ENCODE measurements around the gene PPP1R8. TPM values are rescaled to one million over a fixed set of nuclear protein-coding genes. Genes with fewer than 3 reads are reported as not detected.
"Not testable (repeated sequence)": the region's sequence is repeated elsewhere in the genome, so short reads cannot be mapped to it uniquely, and the experiment has no call there.

Gene PPP1R8
- total RNA-seq, 1 donor from 2014 or later: 64.9 TPM

- no peak for DNase-seq (ENCODE audit: low read depth, low spot score)
Measured at GRCh38 chr1:27832762-27833161, 2.2 kb downstream of the PPP1R8 start.

GRCh38 chr1:27833470-27833869 is 2.9 kb downstream of the PPP1R8 start:
- no peak for DNase-seq (ENCODE audit: low read depth, low spot score)

GRCh38 chr1:27835046-27835445 is 4.5 kb downstream of the PPP1R8 start:
- no peak for DNase-seq (ENCODE audit: low read depth, low spot score)

GRCh38 chr1:27835501-27835900 is 4.9 kb downstream of the PPP1R8 start:
- no peak for DNase-seq (ENCODE audit: low read depth, low spot score)

GRCh38 chr1:27849951-27850350 is 19.4 kb downstream of the PPP1R8 start:
- DNase-seq (ENCODE audit: low read depth, low spot score): no peak

- no peak for DNase-seq (ENCODE audit: low read depth, low spot score)
Measured at GRCh38 chr1:27855085-27855484, 24.5 kb downstream of the PPP1R8 start.

- DNase-seq (ENCODE audit: low read depth, low spot score): no peak
Measured at GRCh38 chr1:27856561-27857343, 26.2 kb downstream of the PPP1R8 start.

GRCh38 chr1:27857552-27857951 is 27.0 kb downstream of the PPP1R8 start:
- not testable (repeated sequence) for DNase-seq (ENCODE audit: low read depth, low spot score)

GRCh38 chr1:27858072-27858948 is 27.7 kb downstream of the PPP1R8 start:
- DNase-seq (ENCODE audit: low read depth, low spot score): peak; percentile 27

GRCh38 chr1:27858949-27859576 is 28.5 kb downstream of the PPP1R8 start:
- DNase-seq (ENCODE audit: low read depth, low spot score): no peak

GRCh38 chr1:27861436-27861835 is 30.9 kb downstream of the PPP1R8 start:
- DNase-seq (ENCODE audit: low read depth, low spot score): no peak

- no peak for DNase-seq (ENCODE audit: low read depth, low spot score)
Measured at GRCh38 chr1:27862004-27862403, 31.4 kb downstream of the PPP1R8 start.

- DNase-seq (ENCODE audit: low read depth, low spot score): peak; percentile 67
Measured at GRCh38 chr1:27862671-27863537, 32.3 kb downstream of the PPP1R8 start.

- no peak for DNase-seq (ENCODE audit: low read depth, low spot score)
Measured at GRCh38 chr1:27863538-27863915, 32.9 kb downstream of the PPP1R8 start.

GRCh38 chr1:27864264-27864895 is 33.8 kb downstream of the PPP1R8 start:
- DNase-seq (ENCODE audit: low read depth, low spot score): no peak

GRCh38 chr1:27865821-27866220 is 35.2 kb downstream of the PPP1R8 start:
- no peak for DNase-seq (ENCODE audit: low read depth, low spot score)

- DNase-seq (ENCODE audit: low read depth, low spot score): no peak
Measured at GRCh38 chr1:27868556-27868931, 38.0 kb downstream of the PPP1R8 start.

- DNase-seq (ENCODE audit: low read depth, low spot score): no peak
Measured at GRCh38 chr1:27868932-27869718, 38.5 kb downstream of the PPP1R8 start.

- DNase-seq (ENCODE audit: low read depth, low spot score): no peak
Measured at GRCh38 chr1:27869719-27870085, 39.1 kb downstream of the PPP1R8 start.

GRCh38 chr1:27871076-27871475 is 40.5 kb downstream of the PPP1R8 start:
- DNase-seq (ENCODE audit: low read depth, low spot score): not testable (repeated sequence)
